HepG2 (cell line): ENCODE data around the gene ZNF512B. TPM values are rescaled to one million over a fixed set of nuclear protein-coding genes. Genes with fewer than 3 reads are reported as not detected.
A peak's percentile ranks its signal among the peaks of the same experiment; 100 is the strongest.

Experiments used
- ATAC-seq: fragments of 200-7000 bp; cut with Tn5 transposase; 3 replicates; pipeline ENCODE4 v1.9.1; 2020; ENCODE audit warnings: mild to moderate bottlenecking, moderate library complexity
- BruUV-seq: library from RNA; stranded (reverse); fragments of 400-500 nt; replicated peaks from 2 replicates; lab custom pipeline; 2021; lab: Mats Ljungman, UMichigan
- CTCF ChIA-PET: fragments of 300-600 bp; formaldehyde crosslinking; extraction: SDS; loops from one replicate; lab custom pipeline; 2021; ENCODE audit warnings: low total read pairs, inconsistent platforms, low intra/inter-chr PET ratio; lab: Yijun Ruan, JAX
- POLR2A ChIA-PET: fragments of 350-600 bp; sonication (Branson Sonifier 250); formaldehyde crosslinking; loops from one replicate; lab custom pipeline; 2020; ENCODE audit warnings: antibody characterized with exemption, inconsistent platforms; lab: Yijun Ruan, JAX
- DNase-seq: peaks from one replicate; pipeline ENCODE4 v3.0.0-alpha.2; 2015; ENCODE audit warnings: low spot score
- FAIRE-seq: peaks from 3 replicates; lab custom pipeline; 2011; peaks lifted over from hg19 to GRCh38; lab: Jason Lieb, UNC
- H2AFZ ChIP-seq: one replicate; pipeline ENCODE4 v1.6.1; 2011; ENCODE audit warnings: low read length, inconsistent platforms
- H3K27ac ChIP-seq: fragments of 300-600 bp; 3 replicates; pipeline ENCODE4 v1.8.0; 2011; ENCODE audit warnings: mixed run types, mild to moderate bottlenecking, mixed read lengths, low read length, inconsistent platforms; ENCODE audit not compliant: insufficient read depth; ENCODE audit errors: extremely low read length
- H3K27me3 ChIP-seq, 2 experiments: fragments of 200-600 bp in 1 of 2; 2 replicates in 1 of 2; 3 replicates in 1 of 2; pipeline versions ENCODE4 v1.6.0 to v1.8.0; 2011; ENCODE audit warnings: low read length in 2 of 2, mild to moderate bottlenecking in 2 of 2, moderate library complexity in 2 of 2, inconsistent platforms in 1 of 2; ENCODE audit not compliant: insufficient read depth in 2 of 2, control insufficient read depth in 1 of 2
- H3K36me3 ChIP-seq, 2 experiments: fragments of 200-600 bp in 1 of 2; replicated peaks in 1 of 2; 2 replicates in 1 of 2; 3 replicates in 1 of 2; pipeline versions ENCODE4 v1.5.1 to v1.8.0; 2011; ENCODE audit warnings: low read length in 2 of 2, inconsistent platforms in 1 of 2; ENCODE audit not compliant: insufficient read depth in 2 of 2, control insufficient read depth in 1 of 2
- H3K4me1 ChIP-seq: 2 replicates; pipeline ENCODE4 v1.5.1; 2012; ENCODE audit warnings: low read length, inconsistent platforms; ENCODE audit not compliant: insufficient read depth
- H3K4me2 ChIP-seq: 2 replicates; pipeline ENCODE4 v1.6.0; 2011; ENCODE audit warnings: low read depth, low read length, inconsistent platforms
- H3K4me3 ChIP-seq, 3 experiments: fragments of 200-600 bp in 1 of 3; sonication (generic), shearing (Covaris generic) in 1 of 3; replicated peaks in 1 of 3; 2 replicates each; pipeline ENCODE4 v1.5.1; 2011 to 2016; ENCODE audit warnings: low read length in 3 of 3, inconsistent platforms in 2 of 3, low read depth in 2 of 3, mild to moderate bottlenecking in 2 of 3, control low read depth in 1 of 3, mixed read lengths in 1 of 3; ENCODE audit not compliant: insufficient read depth in 1 of 3
- H3K79me2 ChIP-seq: one replicate; pipeline ENCODE4 v1.6.1; 2011; ENCODE audit warnings: low read length, inconsistent platforms; ENCODE audit not compliant: insufficient read depth
- H3K9ac ChIP-seq: 2 replicates; pipeline ENCODE4 v1.6.0; 2011; ENCODE audit warnings: mild to moderate bottlenecking, low read depth, low read length, inconsistent platforms; ENCODE audit not compliant: insufficient read depth
- H3K9me3 ChIP-seq: 2 replicates; pipeline ENCODE4 v1.5.1; 2012; ENCODE audit warnings: mild to moderate bottlenecking, low read length
- H4K20me1 ChIP-seq: 2 replicates; pipeline ENCODE4 v1.6.0; 2011; ENCODE audit warnings: inconsistent platforms, mild to moderate bottlenecking, low read length, moderate library complexity; ENCODE audit not compliant: insufficient read depth
- AGO2 ChIP-seq: fragments of 200-400 bp; formaldehyde crosslinking; optimal IDR thresholded peaks from 2 replicates; pipeline ENCODE3; 2017; ENCODE audit warnings: mild to moderate bottlenecking, low read depth, low read length, moderate library complexity
- CBX5 ChIP-seq: sonication (generic); formaldehyde crosslinking; IDR thresholded peaks from 2 replicates; pipeline ENCODE4 v1.4.0; 2020; ENCODE audit warnings: missing genetic modification reagents, borderline replicate concordance
- KIAA2018 ChIP-seq: sonication (generic); formaldehyde crosslinking; IDR thresholded peaks from 2 replicates; pipeline ENCODE4 v1.5.0; 2020; ENCODE audit warnings: mild to moderate bottlenecking, missing genetic modification reagents, borderline replicate concordance
- MEIS1 ChIP-seq: sonication (generic); formaldehyde crosslinking; IDR thresholded peaks from 2 replicates; pipeline ENCODE4 v1.9.0; 2021; ENCODE audit warnings: mild to moderate bottlenecking, missing genetic modification reagents, moderate library complexity, borderline replicate concordance
- MTA1 ChIP-seq: sonication (generic); formaldehyde crosslinking; IDR thresholded peaks from 2 replicates; pipeline ENCODE4 v1.4.0; 2020; ENCODE audit warnings: missing genetic modification reagents, mild to moderate bottlenecking, borderline replicate concordance
- NCOA5 ChIP-seq: sonication (generic); formaldehyde crosslinking; IDR thresholded peaks from 2 replicates; pipeline ENCODE4 v1.4.0; 2020; ENCODE audit warnings: missing genetic modification reagents
- NFRKB ChIP-seq: fragments of 450-650 bp; IDR thresholded peaks from 2 replicates; pipeline ENCODE4 v1.6.1; 2017
- PAXIP1 ChIP-seq: sonication (generic); formaldehyde crosslinking; conservative IDR thresholded peaks from 2 replicates; pipeline ENCODE4 v1.4.0; 2020; ENCODE audit warnings: mild to moderate bottlenecking, missing genetic modification reagents, moderate library complexity
- RBFOX2 ChIP-seq: fragments of 200-400 bp; formaldehyde crosslinking; IDR thresholded peaks from 2 replicates; pipeline ENCODE4 v1.6.1; 2017; ENCODE audit warnings: low read depth, mild to moderate bottlenecking, low read length
- ZNF207 ChIP-seq: fragments of 450-650 bp; IDR thresholded peaks from 2 replicates; pipeline ENCODE4 v1.6.1; 2016; ENCODE audit warnings: antibody characterized with exemption, borderline replicate concordance
- ZNF230 ChIP-seq: sonication (generic); formaldehyde crosslinking; IDR thresholded peaks from 2 replicates; pipeline ENCODE4 v1.4.0; 2020; ENCODE audit warnings: mild to moderate bottlenecking, missing genetic modification reagents
- ZNF672 ChIP-seq: sonication (generic); formaldehyde crosslinking; IDR thresholded peaks from 2 replicates; pipeline ENCODE4 v1.8.1; 2022; ENCODE audit warnings: missing genetic modification reagents
- ZNF879 ChIP-seq: sonication (generic); formaldehyde crosslinking; IDR thresholded peaks from 2 replicates; pipeline ENCODE4 v1.8.1; 2023; ENCODE audit warnings: missing genetic modification reagents
- WGBS: methylation state at CpG from one replicate; pipeline ENCODE4 v1.1.6; 2017; ENCODE audit warnings: low lambda C conversion rate; 5-methylcytosine and 5-hydroxymethylcytosine counted together
- in situ Hi-C: cut with HindIII; loops from 2 replicates; pipeline ENCODE4 v1.10.0; 2017; ENCODE audit warnings: low pct_unique_long_range_greater_than_20kb; ENCODE audit not compliant: extremely low pct_ligation_motif_present
- intact Hi-C: fragments of 100-400 bp; cut with micrococcal nuclease; formaldehyde crosslinking; loops from one replicate; pipeline ENCODE4 v1.10.0; 2022; ENCODE audit not compliant: unreplicated experiment
- polyA plus RNA-seq, 8 experiments: library from polyadenylated mRNA; depleted of rRNA in 3 of 8; stranded (reverse) in 7 of 8; unstranded in 1 of 8; fragments of >200 nt; fragmentation: Illumina TruSeq in 4 of 8; extraction: Trizol in 4 of 8; gene quantifications; 2 replicates each; pipeline versions ENCODE4 v1.2.1 to v1.2.3, GENCODE V29; 2011 to 2016; ENCODE audit warnings: low read depth in 4 of 8, missing spikeins in 1 of 8, mixed read lengths in 1 of 8; ENCODE audit not compliant: insufficient read depth in 1 of 8
- total RNA-seq, 5 experiments: library from RNA; depleted of rRNA; stranded (reverse); fragments of >200 nt; fragmentation: Illumina TruSeq; extraction: Trizol; gene quantifications; 2 replicates each; pipeline ENCODE4 v1.2.3, GENCODE V29; 2016; ENCODE audit warnings: low read depth in 1 of 5
- TF ChIP-seq, protein P1 (sequence below): sonication (generic); formaldehyde crosslinking; IDR thresholded peaks from 2 replicates; pipeline ENCODE4 v1.4.0; 2020; ENCODE audit warnings: mild to moderate bottlenecking, missing genetic modification reagents

The ZNF512B gene
- total and polyA plus RNA-seq, 2 of the 13 experiments (the other 11 are each of a cell fraction or from before 2014, with no cell fraction given): 11.5 to 30.6 TPM

DNA sequence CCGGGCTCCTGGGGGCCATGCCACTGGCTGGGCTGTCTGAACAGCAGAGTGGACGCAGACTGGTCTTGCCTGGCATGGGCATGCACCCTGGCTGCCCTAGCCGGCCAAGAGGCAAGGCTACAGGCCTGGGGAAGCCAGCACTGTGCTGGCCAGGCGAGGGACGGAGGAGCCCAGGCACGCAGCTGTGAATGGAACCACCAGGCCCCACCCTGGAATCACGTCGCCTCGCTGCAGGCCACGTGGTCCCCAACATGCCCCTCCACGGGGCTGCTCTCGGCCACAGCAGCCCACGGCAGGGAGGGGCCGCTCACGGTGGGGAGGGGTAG is 17.6 kb downstream of the ZNF512B start:
- no peak for ATAC-seq
- intact Hi-C loops: no loop called here
- peaks cover 76% of the 10 kb centered on the region for H4K20me1 ChIP-seq
- H3K9me3 ChIP-seq: no peaks in the 10 kb centered on the region
- no TSS peak for BruUV-seq
- 92% methylated on average over 15 of the region's 15 CpGs for WGBS
- H3K79me2 ChIP-seq: peaks cover 82% of the 10 kb centered on the region
- peaks cover 69% of the 10 kb centered on the region for H3K4me1 ChIP-seq
- no peak overlapping the region for H3K27ac ChIP-seq
- no peaks in the 10 kb centered on the region for H3K27me3 ChIP-seq
- no peak for DNase-seq
- no peak overlapping the region; the same call in 1 of the 2 replicates for H3K9ac ChIP-seq
- peaks cover 12 to 15% of the 10 kb centered on the region in 2 experiments; a peak in 3 of 5 replicates for H3K36me3 ChIP-seq
- FAIRE-seq: no peak
- no peak overlapping the region for H3K4me3 ChIP-seq
- POLR2A ChIA-PET: no interaction called here
- CTCF ChIA-PET: no interaction called here
- no peak overlapping the region for H3K4me2 ChIP-seq
- in situ Hi-C loops: no loop called here
- no peak overlapping the region for H2AFZ ChIP-seq
- TF ChIP-seq PAXIP1 (CRISPR knock-in tag) (no peak), RBFOX2 (peak; percentile 71; the same call in 1 of the 2 replicates), NCOA5 (CRISPR knock-in tag) (no peak), AGO2 (peak; percentile 55), NFRKB (no peak), ZNF879 (CRISPR knock-in tag) (no peak), MEIS1 (CRISPR knock-in tag) (0 out of 2 replicates have a peak, but pooled peaks have one; percentile 19), KIAA2018 (CRISPR knock-in tag) (no peak), MTA1 (CRISPR knock-in tag) (peak; percentile 64; the same call in 1 of the 2 replicates), CBX5 (CRISPR knock-in tag) (no peak), ZNF672 (no peak), ZNF207 (no peak), ZNF230 (CRISPR knock-in tag) (no peak)
- TF ChIP-seq, protein P1, sequence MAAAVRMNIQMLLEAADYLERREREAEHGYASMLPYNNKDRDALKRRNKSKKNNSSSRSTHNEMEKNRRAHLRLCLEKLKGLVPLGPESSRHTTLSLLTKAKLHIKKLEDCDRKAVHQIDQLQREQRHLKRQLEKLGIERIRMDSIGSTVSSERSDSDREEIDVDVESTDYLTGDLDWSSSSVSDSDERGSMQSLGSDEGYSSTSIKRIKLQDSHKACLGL: peak; percentile 45; the same call in 1 of the 2 replicates
